IMR-90 (cell line): ENCODE results near the gene TMIGD1.

Experiments
- CEBPB ChIP-seq: IDR thresholded peaks from 2 replicates; pipeline ENCODE4 v1.6.1; 2012; ENCODE audit warnings: low read depth, low read length, improper control_type of control experiment
- CHD1 ChIP-seq: IDR thresholded peaks from 2 replicates; pipeline ENCODE4 v1.6.1; 2012; ENCODE audit warnings: low read depth, low read length, improper control_type of control experiment
- CTCF ChIP-seq: conservative IDR thresholded peaks from 2 replicates; pipeline ENCODE4 v1.5.1; 2012; ENCODE audit warnings: mild to moderate bottlenecking, low read depth, low read length, improper control_type of control experiment
- ELK1 ChIP-seq: fragments of 150-350 bp; IDR thresholded peaks from 2 replicates; pipeline ENCODE4 v1.6.1; 2016; ENCODE audit warnings: low read depth, mild to moderate bottlenecking, low read length, moderate library complexity, borderline replicate concordance
- FOS ChIP-seq: fragments of 150-350 bp; IDR thresholded peaks from 2 replicates; pipeline ENCODE4 v1.6.1; 2016; ENCODE audit warnings: low read depth, low read length
- MAFK ChIP-seq: IDR thresholded peaks from 2 replicates; pipeline ENCODE4 v1.6.1; 2012; ENCODE audit warnings: low read depth, low read length, improper control_type of control experiment
- MAZ ChIP-seq: IDR thresholded peaks from 2 replicates; pipeline ENCODE4 v1.6.1; 2012; ENCODE audit warnings: low read depth, mild to moderate bottlenecking, low read length, improper control_type of control experiment, moderate library complexity, borderline replicate concordance
- NFE2L2 ChIP-seq: fragments of 150-350 bp; IDR thresholded peaks from 2 replicates; pipeline ENCODE4 v1.6.1; 2016; ENCODE audit warnings: low read depth, mild to moderate bottlenecking, low read length
- POLR2A ChIP-seq: IDR thresholded peaks from 2 replicates; pipeline ENCODE4 v1.6.1; 2012; ENCODE audit warnings: mild to moderate bottlenecking, low read depth, low read length
- RAD21 ChIP-seq: IDR thresholded peaks from 2 replicates; pipeline ENCODE4 v1.6.1; 2012; ENCODE audit warnings: low read length, improper control_type of control experiment
- RCOR1 ChIP-seq: IDR thresholded peaks from 2 replicates; pipeline ENCODE4 v1.6.1; 2012; ENCODE audit warnings: mild to moderate bottlenecking, low read length, improper control_type of control experiment; ENCODE audit not compliant: insufficient replicate concordance
- RFX5 ChIP-seq: IDR thresholded peaks from 2 replicates; pipeline ENCODE4 v1.8.0; 2012; ENCODE audit warnings: low read depth, mild to moderate bottlenecking, low read length, moderate library complexity
- SMC3 ChIP-seq: fragments of 150-350 bp; IDR thresholded peaks from 2 replicates; pipeline ENCODE4 v1.6.1; 2016; ENCODE audit warnings: low read depth, mild to moderate bottlenecking, antibody characterized with exemption, low read length, moderate library complexity
- USF2 ChIP-seq: fragments of 150-350 bp; IDR thresholded peaks from 2 replicates; pipeline ENCODE4 v1.6.1; 2017; ENCODE audit warnings: mild to moderate bottlenecking, antibody characterized with exemption, low read length, low read depth

- TF ChIP-seq CTCF (no peak), FOS (no peak), CHD1 (no peak), NFE2L2 (no peak), RFX5 (no peak), CEBPB (no peak), RAD21 (no peak), MAZ (no peak), POLR2A (no peak), SMC3 (no peak), MAFK (no peak), ELK1 (no peak), USF2 (no peak), RCOR1 (no peak)
These were observed 35.3 kb upstream of the TMIGD1 start for GRCh38 chr17:30368912-30369720.
